Dedifferentiated amniotic fluid mesenchymal stem cell (primary cell): ENCODE measurements around the gene WEE2.
A peak's percentile ranks its signal among the peaks of the same experiment; 100 is the strongest.
"Not testable (repeated sequence)": the region's sequence is repeated elsewhere in the genome, so short reads cannot be mapped to it uniquely, and the experiment has no call there.

Experiments used
- DNase-seq: peaks from one replicate; pipeline ENCODE4 v3.0.0-alpha.2; 2016; ENCODE audit errors: extremely low spot score

WEE2 gene

GRCh38 chr7:141714571-141714970 lies 6.4 kb downstream of the WEE2 start:
- DNase-seq, result no peak

- DNase-seq, result no peak
Observed at GRCh38 chr7:141715018-141715417, 6.9 kb downstream of the WEE2 start.

- DNase-seq, result no peak
Observed at GRCh38 chr7:141715794-141716689, 7.9 kb downstream of the WEE2 start.

- no peak for DNase-seq
Observed at GRCh38 chr7:141717450-141717849, 9.3 kb downstream of the WEE2 start.

GRCh38 chr7:141722529-141722928 lies 14.4 kb downstream of the WEE2 start:
- DNase-seq, result no peak

- no peak for DNase-seq
Observed at GRCh38 chr7:141729020-141729419, 20.9 kb downstream of the WEE2 start.

- DNase-seq, result no peak
Observed at GRCh38 chr7:141731476-141732149, 23.5 kb downstream of the WEE2 start.

- DNase-seq, result no peak
Observed at GRCh38 chr7:141737118-141737835, 29.1 kb downstream of the WEE2 start.

- DNase-seq, result peak; percentile 98
Observed at GRCh38 chr7:141737836-141738591, 29.9 kb downstream of the WEE2 start, which contains the start of gene SSBP1. SSBP1 (plus strand) TSS chr7:141738358; CDS start chr7:141739167, 809 bp downstream.

GRCh38 chr7:141738592-141739013 lies 30.4 kb downstream of the WEE2 start:
- DNase-seq, result no peak

- no peak for DNase-seq
Observed at GRCh38 chr7:141739250-141739649, 31.1 kb downstream of the WEE2 start.

- no peak for DNase-seq
Observed at GRCh38 chr7:141742229-141742628, 34.1 kb downstream of the WEE2 start.

GRCh38 chr7:141744131-141744530 lies 36.0 kb downstream of the WEE2 start:
- no peak for DNase-seq

- DNase-seq, result no peak
Observed at GRCh38 chr7:141748396-141748795, 40.2 kb downstream of the WEE2 start.

- not testable (repeated sequence) for DNase-seq
Observed at GRCh38 chr7:141751904-141752303, 43.8 kb downstream of the WEE2 start.

GRCh38 chr7:141752634-141753033 lies 44.5 kb downstream of the WEE2 start:
- no peak for DNase-seq

GRCh38 chr7:141754939-141755338 lies 46.8 kb downstream of the WEE2 start:
- DNase-seq, result no peak

GRCh38 chr7:141763797-141764196 lies 55.6 kb downstream of the WEE2 start, which contains the start of gene TAS2R3:
TAS2R3 (plus strand) TSS chr7:141764097; CDS start chr7:141764159, 62 bp downstream.
- no peak for DNase-seq

GRCh38 chr7:141770083-141770583 lies 62.0 kb downstream of the WEE2 start:
- DNase-seq, result not testable (repeated sequence)

GRCh38 chr7:141776374-141776773 lies 68.2 kb downstream of the WEE2 start, which contains the start of gene TAS2R4:
TAS2R4 (plus strand) TSS chr7:141776674; CDS start chr7:141778489, 1,815 bp downstream.
- DNase-seq, result no peak
